Loucy (cell line): ENCODE data around the gene NPC1L1.

Experiments
- H2AFZ ChIP-seq: fragments of 200-600 bp; sonication (generic); 2 replicates; pipeline ENCODE4 v1.6.0; 2016; ENCODE audit warnings: antibody characterized with exemption, mild to moderate bottlenecking, low read length, moderate library complexity
- H3F3A ChIP-seq: fragments of 200-600 bp; 2 replicates; pipeline ENCODE4 v1.6.0; 2016; ENCODE audit warnings: antibody characterized with exemption, low read depth, mild to moderate bottlenecking
- H3K27me3 ChIP-seq: fragments of 200-600 bp; sonication (generic); 2 replicates; pipeline ENCODE4 v1.6.1; 2014; ENCODE audit warnings: low read length, mild to moderate bottlenecking; ENCODE audit not compliant: insufficient read depth, poor library complexity, severe bottlenecking
- H3K36me3 ChIP-seq: fragments of 200-600 bp; sonication (generic); 2 replicates; pipeline ENCODE4 v1.6.1; 2016; ENCODE audit warnings: low read length; ENCODE audit not compliant: insufficient read depth
- H3K4me1 ChIP-seq: fragments of 200-600 bp; sonication (generic); 2 replicates; pipeline ENCODE4 v1.5.1; 2014; ENCODE audit warnings: low read length, mild to moderate bottlenecking; ENCODE audit not compliant: insufficient read depth, poor library complexity, severe bottlenecking
- H3K4me2 ChIP-seq: fragments of 200-600 bp; sonication (generic); 2 replicates; pipeline ENCODE4 v1.6.0; 2014; ENCODE audit warnings: antibody characterized with exemption, low read length, low read depth, mild to moderate bottlenecking; ENCODE audit not compliant: poor library complexity, severe bottlenecking
- H3K4me3 ChIP-seq: fragments of 200-600 bp; sonication (generic); 2 replicates; pipeline ENCODE4 v1.5.1; 2014; ENCODE audit warnings: low read length, mild to moderate bottlenecking, mixed read lengths; ENCODE audit not compliant: poor library complexity, severe bottlenecking
- H3K79me2 ChIP-seq: fragments of 200-600 bp; sonication (generic); 2 replicates; pipeline ENCODE4 v1.6.1; 2014; ENCODE audit warnings: low read length; ENCODE audit not compliant: insufficient read depth
- H3K9ac ChIP-seq: fragments of 200-600 bp; sonication (generic); 2 replicates; pipeline ENCODE4 v1.6.0; 2014; ENCODE audit warnings: mild to moderate bottlenecking, low read depth, low read length, moderate library complexity; ENCODE audit not compliant: poor library complexity, severe bottlenecking
- H3K9me2 ChIP-seq: fragments of 200-600 bp; sonication (generic); replicated peaks from 2 replicates; pipeline ENCODE4 v1.6.1; 2016; ENCODE audit warnings: low read depth, low read length, mixed read lengths
- H3K9me3 ChIP-seq: fragments of 200-600 bp; sonication (generic); 2 replicates; pipeline ENCODE4 v1.6.1; 2014; ENCODE audit warnings: mild to moderate bottlenecking, antibody characterized with exemption, low read length, low read depth; ENCODE audit not compliant: insufficient read depth
- H4K20me1 ChIP-seq: fragments of 200-600 bp; sonication (generic); 2 replicates; pipeline ENCODE4 v1.6.0; 2014; ENCODE audit warnings: antibody characterized with exemption, low read length, mild to moderate bottlenecking; ENCODE audit not compliant: insufficient read depth, poor library complexity, severe bottlenecking
- CTCF ChIP-seq: fragments of 200-600 bp; sonication (generic); conservative IDR thresholded peaks from 2 replicates; pipeline ENCODE4 v1.5.1; 2014; ENCODE audit warnings: mild to moderate bottlenecking, antibody characterized with exemption, low read length
- EZH2phosphoT487 ChIP-seq: fragments of 200-600 bp; IDR thresholded peaks from 2 replicates; pipeline ENCODE4 v1.6.1; 2018; ENCODE audit warnings: antibody characterized with exemption, mild to moderate bottlenecking, moderate library complexity, borderline replicate concordance

Gene NPC1L1

DNA sequence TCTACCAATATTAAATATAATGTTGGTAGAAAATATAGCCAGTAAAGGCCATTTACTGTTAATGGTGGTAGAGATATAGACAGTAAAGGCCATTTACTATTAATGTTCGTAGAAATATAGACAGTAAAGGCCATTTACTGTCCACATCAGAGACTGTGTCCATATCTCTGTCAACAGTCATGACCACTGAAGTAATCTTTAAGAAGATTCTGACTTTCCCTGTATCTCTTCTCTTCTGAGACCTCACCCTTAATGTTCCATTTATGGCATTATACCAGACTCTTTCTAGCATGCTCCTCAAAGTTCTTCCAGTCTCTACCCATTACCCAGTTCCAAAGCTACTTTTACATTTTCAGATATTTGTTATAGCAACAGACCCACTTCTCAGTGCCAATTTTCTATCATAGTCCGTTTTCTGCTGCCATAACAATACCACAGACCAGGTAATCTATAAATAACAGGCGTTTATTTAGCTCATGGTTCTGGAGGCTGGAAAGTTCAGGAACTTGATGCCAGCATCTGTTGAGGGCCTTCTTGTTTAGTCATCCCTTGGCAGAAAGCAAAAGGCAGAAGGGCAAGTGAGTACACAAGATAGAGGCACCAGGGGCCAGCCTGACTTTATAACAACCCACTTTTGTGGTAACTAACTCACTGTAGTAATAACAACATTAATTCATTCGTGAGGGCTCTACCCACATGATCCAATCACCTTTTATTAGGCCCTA is 42.7 kb downstream of the NPC1L1 start:
- Histone ChIP-seq H4K20me1 (no peaks in the 10 kb centered on the region), H3K4me2 (no peak overlapping the region), H2AFZ (no peak overlapping the region), H3K27me3 (peaks cover 65% of the 10 kb centered on the region), H3K4me1 (no peaks in the 10 kb centered on the region), H3K9me3 (no peaks in the 10 kb centered on the region), H3K79me2 (no peaks in the 10 kb centered on the region), H3K9me2 (0 out of 2 replicates have a peak, but pooled peaks cover 4% of the 10 kb centered on the region), H3K4me3 (no peak overlapping the region), H3F3A (no peaks in the 10 kb centered on the region), H3K36me3 (no peaks in the 10 kb centered on the region), H3K9ac (no peak overlapping the region)
- TF ChIP-seq EZH2phosphoT487 (no peak), CTCF (no peak)

GRCh38 chr7:44497155-44498027 is 43.7 kb downstream of the NPC1L1 start:
- no peaks in the 10 kb centered on the region for H3K9me2 ChIP-seq
- H4K20me1 ChIP-seq, result no peaks in the 10 kb centered on the region
- no peak overlapping the region for H3K9ac ChIP-seq
- TF ChIP-seq CTCF (no peak), EZH2phosphoT487 (no peak)
- H3K79me2 ChIP-seq, result no peaks in the 10 kb centered on the region
- H3K36me3 ChIP-seq, result no peaks in the 10 kb centered on the region
- no peaks in the 10 kb centered on the region for H3K4me1 ChIP-seq
- no peaks in the 10 kb centered on the region for H3K9me3 ChIP-seq
- no peaks in the 10 kb centered on the region for H3F3A ChIP-seq
- no peak overlapping the region for H2AFZ ChIP-seq
- no peak overlapping the region for H3K4me2 ChIP-seq
- H3K27me3 ChIP-seq, result peaks cover 68% of the 10 kb centered on the region
- no peak overlapping the region for H3K4me3 ChIP-seq

DNA sequence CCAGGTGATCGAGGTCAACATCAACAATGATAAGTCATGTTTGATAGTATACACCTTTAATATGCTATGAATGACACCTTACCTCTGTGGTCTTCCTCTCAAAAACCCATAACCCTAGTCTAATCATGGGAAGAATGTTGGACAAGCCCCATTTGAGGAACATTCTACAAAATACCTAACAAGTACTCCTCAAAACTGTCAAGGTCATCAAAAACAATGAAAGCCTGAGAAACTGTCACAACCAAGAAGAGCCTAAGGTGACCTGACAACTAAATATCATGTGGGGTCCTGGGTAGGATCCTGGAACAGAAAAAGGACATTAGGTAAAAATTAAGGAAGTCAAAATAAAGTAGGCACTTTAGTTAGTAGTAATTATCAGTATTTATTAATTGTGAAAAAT is 44.7 kb downstream of the NPC1L1 start:
- H3K9me2 ChIP-seq, result no peaks in the 10 kb centered on the region
- no peaks in the 10 kb centered on the region for H3F3A ChIP-seq
- H3K36me3 ChIP-seq, result no peaks in the 10 kb centered on the region
- H3K27me3 ChIP-seq, result peaks cover 71% of the 10 kb centered on the region
- no peaks in the 10 kb centered on the region for H3K4me1 ChIP-seq
- no peaks in the 10 kb centered on the region for H4K20me1 ChIP-seq
- H3K9ac ChIP-seq, result no peak overlapping the region
- H2AFZ ChIP-seq, result no peak overlapping the region
- TF ChIP-seq CTCF (no peak), EZH2phosphoT487 (no peak)
- H3K4me3 ChIP-seq, result no peak overlapping the region
- no peaks in the 10 kb centered on the region for H3K79me2 ChIP-seq
- H3K9me3 ChIP-seq, result no peaks in the 10 kb centered on the region
- H3K4me2 ChIP-seq, result no peak overlapping the region
